Liver (tissue), 9 donors: Measurements from ENCODE around the gene GTPBP10. TPM values are rescaled to one million over a fixed set of nuclear protein-coding genes. Genes with fewer than 3 reads are reported as not detected.

Experiments used
- DNase-seq: peaks from one replicate; pipeline ENCODE4 v3.0.0-alpha.2; 2017; ENCODE audit warnings: low spot score
- H3K27ac ChIP-seq, 2 donors: one replicate each; pipeline ENCODE4 v1.7.0; 2013; ENCODE audit warnings: inconsistent platforms in 2 of 2, low read length in 2 of 2, control low read depth in 1 of 2, low read depth in 1 of 2, mild to moderate bottlenecking in 1 of 2
- H3K27me3 ChIP-seq, 4 donors: one replicate each; pipeline versions ENCODE4 v1.6.1 to v1.7.0; 2013; ENCODE audit warnings: low read length in 3 of 4, inconsistent platforms in 1 of 4, mild to moderate bottlenecking in 1 of 4, moderate library complexity in 1 of 4; ENCODE audit not compliant: control insufficient read depth in 4 of 4, insufficient read depth in 4 of 4
- H3K36me3 ChIP-seq, 4 donors: one replicate each; pipeline versions ENCODE4 v1.6.1 to v1.7.0; 2013; ENCODE audit warnings: low read length in 3 of 4, mild to moderate bottlenecking in 3 of 4, low read depth in 1 of 4, moderate library complexity in 1 of 4; ENCODE audit not compliant: control insufficient read depth in 4 of 4, insufficient read depth in 3 of 4
- H3K4me1 ChIP-seq, 4 donors: one replicate each; pipeline versions ENCODE4 v1.6.1 to v1.7.0; 2013; ENCODE audit warnings: low read length in 3 of 4, mild to moderate bottlenecking in 3 of 4, moderate library complexity in 1 of 4; ENCODE audit not compliant: control insufficient read depth in 4 of 4, insufficient read depth in 4 of 4
- H3K4me3 ChIP-seq, 3 donors: one replicate each; pipeline versions ENCODE4 v1.6.1 to v1.7.0; 2013; ENCODE audit warnings: low read length in 3 of 3, control low read depth in 1 of 3, low read depth in 1 of 3, mild to moderate bottlenecking in 1 of 3
- H3K9ac ChIP-seq, 2 donors: one replicate each; pipeline ENCODE4 v1.7.0; 2013; ENCODE audit warnings: low read length in 2 of 2, mild to moderate bottlenecking in 2 of 2, moderate library complexity in 2 of 2, control low read depth in 1 of 2, low read depth in 1 of 2
- H3K9me3 ChIP-seq, 4 donors: one replicate each; pipeline versions ENCODE4 v1.6.1 to v1.7.0; 2013; ENCODE audit warnings: low read length in 3 of 4; ENCODE audit not compliant: control insufficient read depth in 4 of 4
- EGR1 ChIP-seq, 2 donors: IDR thresholded peaks; 2 replicates each; pipeline ENCODE4 v1.6.1; 2016 to 2018; ENCODE audit warnings: antibody characterized with exemption in 2 of 2, low read depth in 2 of 2
- FOXA1 ChIP-seq: IDR thresholded peaks from 2 replicates; pipeline ENCODE4 v1.6.1; 2016; ENCODE audit warnings: antibody characterized with exemption
- FOXA2 ChIP-seq: IDR thresholded peaks from 2 replicates; pipeline ENCODE4 v1.6.1; 2016; ENCODE audit warnings: antibody characterized with exemption
- GABPA ChIP-seq, 2 donors: IDR thresholded peaks in 1 of 2; conservative IDR thresholded peaks in 1 of 2; 2 replicates each; pipeline ENCODE4 v1.6.1; 2016; ENCODE audit warnings: antibody characterized with exemption in 2 of 2, mild to moderate bottlenecking in 1 of 2, moderate library complexity in 1 of 2
- HNF4A ChIP-seq, 2 donors: conservative IDR thresholded peaks; 2 replicates each; pipeline ENCODE4 v1.6.1; 2016; ENCODE audit warnings: antibody characterized with exemption in 2 of 2, mild to moderate bottlenecking in 2 of 2
- HNF4G ChIP-seq: IDR thresholded peaks from 2 replicates; pipeline ENCODE4 v1.6.1; 2016; ENCODE audit warnings: antibody characterized with exemption
- JUND ChIP-seq, 2 donors: IDR thresholded peaks; 2 replicates each; pipeline ENCODE4 v1.6.1; 2016; ENCODE audit warnings: antibody characterized with exemption in 2 of 2
- NR2F2 ChIP-seq: IDR thresholded peaks from 2 replicates; pipeline ENCODE4 v1.6.1; 2016; ENCODE audit warnings: antibody characterized with exemption
- RAD21 ChIP-seq, 2 donors: IDR thresholded peaks; 2 replicates each; pipeline ENCODE4 v1.6.1; 2016; ENCODE audit warnings: antibody characterized with exemption in 2 of 2, mild to moderate bottlenecking in 2 of 2
- RXRA ChIP-seq, 2 donors: IDR thresholded peaks; 2 replicates each; pipeline ENCODE4 v1.6.1; 2017 to 2018; ENCODE audit warnings: antibody characterized with exemption in 2 of 2, mild to moderate bottlenecking in 1 of 2
- SP1 ChIP-seq: IDR thresholded peaks from 2 replicates; pipeline ENCODE4 v1.6.1; 2018; ENCODE audit warnings: antibody characterized with exemption, mild to moderate bottlenecking
- TAF1 ChIP-seq: conservative IDR thresholded peaks from 2 replicates; pipeline ENCODE4 v1.6.1; 2016; ENCODE audit warnings: antibody characterized with exemption, mild to moderate bottlenecking
- YY1 ChIP-seq: IDR thresholded peaks from 2 replicates; pipeline ENCODE4 v1.6.1; 2016; ENCODE audit warnings: antibody characterized with exemption, mild to moderate bottlenecking
- WGBS: extraction: QIAGEN DNeasy Blood & Tissue Kit; methylation state at CpG from one replicate; pipeline ENCODE4 v1.1.7; 2013; 5-methylcytosine and 5-hydroxymethylcytosine counted together
- polyA plus RNA-seq, 2 donors: library from polyadenylated mRNA; stranded (reverse) in 1 of 2; unstranded in 1 of 2; fragments of 200-250 nt in 1 of 2; fragments of >200 nt in 1 of 2; fragmentation: Nextera tagmentation in 1 of 2; extraction: Ambion mirVana in 1 of 2; gene quantifications; one replicate each; pipeline versions ENCODE4 v1.2.1 to v1.2.3, GENCODE V29; 2013 to 2015
- total RNA-seq, 2 donors: library from RNA; depleted of rRNA; stranded (reverse); fragments of >200 nt; gene quantifications; one replicate each; pipeline ENCODE4 v1.2.3, GENCODE V29; 2014
- TF ChIP-seq, protein P1 (sequence below): IDR thresholded peaks from 2 replicates; pipeline ENCODE4 v1.6.1; 2016; ENCODE audit warnings: antibody characterized with exemption
- TF ChIP-seq, protein P2 (sequence below): IDR thresholded peaks from 2 replicates; pipeline ENCODE4 v1.6.1; 2016; ENCODE audit warnings: antibody characterized with exemption, mild to moderate bottlenecking
- TF ChIP-seq, protein P3 (sequence below): fragments of 150-350 bp; IDR thresholded peaks from 2 replicates; pipeline ENCODE4 v1.5.1; 2017; ENCODE audit warnings: improper control_type of control experiment, low read depth, low read length; ENCODE audit not compliant: missing input control
- TF ChIP-seq, protein P4 (sequence below): IDR thresholded peaks from 2 replicates; pipeline ENCODE4 v1.6.1; 2016; ENCODE audit warnings: antibody characterized with exemption
- TF ChIP-seq, protein P5 (sequence below): IDR thresholded peaks from 2 replicates; pipeline ENCODE4 v1.6.1; 2016; ENCODE audit warnings: antibody characterized with exemption
- donor health status: healthy.
- donor health status: healthy.
- donor health status: healthy.
- donor health status: healthy.
- donor health status: healthy.

GTPBP10 gene
- total and polyA plus RNA-seq, 4 donors, result 6.5 to 18.9 (median 12.2) TPM

DNA sequence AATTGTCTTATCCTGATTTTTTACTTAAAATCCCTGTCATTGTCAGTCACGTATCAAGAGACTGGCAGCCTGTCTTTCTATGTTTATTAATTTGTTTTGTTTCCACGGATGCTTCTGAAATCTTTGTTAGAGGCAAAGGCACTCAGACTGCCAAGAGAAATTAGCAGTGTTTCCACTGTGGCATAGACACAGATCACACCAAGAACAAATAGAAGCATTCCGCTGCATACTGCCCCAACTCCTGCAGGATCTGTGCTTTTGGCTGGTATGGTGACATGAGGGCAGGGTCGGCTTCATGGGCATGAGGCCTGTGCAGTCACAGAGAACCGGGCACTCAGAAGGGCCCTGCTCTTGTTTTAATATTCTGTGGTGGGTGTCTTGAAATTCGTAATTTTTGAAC lies 75.1 kb downstream of the GTPBP10 start:
- no peak overlapping the region for H3K4me3 ChIP-seq
- no peak overlapping the region for H3K27ac ChIP-seq
- H3K27me3 ChIP-seq, result no peaks in the 10 kb centered on the region
- H3K4me1 ChIP-seq, result no peaks in the 10 kb centered on the region
- DNase-seq, result no peak
- TF ChIP-seq, protein P1, sequence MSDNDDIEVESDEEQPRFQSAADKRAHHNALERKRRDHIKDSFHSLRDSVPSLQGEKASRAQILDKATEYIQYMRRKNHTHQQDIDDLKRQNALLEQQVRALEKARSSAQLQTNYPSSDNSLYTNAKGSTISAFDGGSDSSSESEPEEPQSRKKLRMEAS, result no peak
- TF ChIP-seq, protein P2, sequence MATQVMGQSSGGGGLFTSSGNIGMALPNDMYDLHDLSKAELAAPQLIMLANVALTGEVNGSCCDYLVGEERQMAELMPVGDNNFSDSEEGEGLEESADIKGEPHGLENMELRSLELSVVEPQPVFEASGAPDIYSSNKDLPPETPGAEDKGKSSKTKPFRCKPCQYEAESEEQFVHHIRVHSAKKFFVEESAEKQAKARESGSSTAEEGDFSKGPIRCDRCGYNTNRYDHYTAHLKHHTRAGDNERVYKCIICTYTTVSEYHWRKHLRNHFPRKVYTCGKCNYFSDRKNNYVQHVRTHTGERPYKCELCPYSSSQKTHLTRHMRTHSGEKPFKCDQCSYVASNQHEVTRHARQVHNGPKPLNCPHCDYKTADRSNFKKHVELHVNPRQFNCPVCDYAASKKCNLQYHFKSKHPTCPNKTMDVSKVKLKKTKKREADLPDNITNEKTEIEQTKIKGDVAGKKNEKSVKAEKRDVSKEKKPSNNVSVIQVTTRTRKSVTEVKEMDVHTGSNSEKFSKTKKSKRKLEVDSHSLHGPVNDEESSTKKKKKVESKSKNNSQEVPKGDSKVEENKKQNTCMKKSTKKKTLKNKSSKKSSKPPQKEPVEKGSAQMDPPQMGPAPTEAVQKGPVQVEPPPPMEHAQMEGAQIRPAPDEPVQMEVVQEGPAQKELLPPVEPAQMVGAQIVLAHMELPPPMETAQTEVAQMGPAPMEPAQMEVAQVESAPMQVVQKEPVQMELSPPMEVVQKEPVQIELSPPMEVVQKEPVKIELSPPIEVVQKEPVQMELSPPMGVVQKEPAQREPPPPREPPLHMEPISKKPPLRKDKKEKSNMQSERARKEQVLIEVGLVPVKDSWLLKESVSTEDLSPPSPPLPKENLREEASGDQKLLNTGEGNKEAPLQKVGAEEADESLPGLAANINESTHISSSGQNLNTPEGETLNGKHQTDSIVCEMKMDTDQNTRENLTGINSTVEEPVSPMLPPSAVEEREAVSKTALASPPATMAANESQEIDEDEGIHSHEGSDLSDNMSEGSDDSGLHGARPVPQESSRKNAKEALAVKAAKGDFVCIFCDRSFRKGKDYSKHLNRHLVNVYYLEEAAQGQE, result no peak
- TF ChIP-seq RAD21 (IDR thresholded peaks at IDR 0.05) (no peak), HNF4G (no peak), TAF1 (no peak), EGR1 (IDR thresholded peaks at IDR 0.05; ENCODE audit: low read depth in 2 of 2) (no peak), YY1 (no peak), FOXA1 (no peak)
- TF ChIP-seq, protein P3, sequence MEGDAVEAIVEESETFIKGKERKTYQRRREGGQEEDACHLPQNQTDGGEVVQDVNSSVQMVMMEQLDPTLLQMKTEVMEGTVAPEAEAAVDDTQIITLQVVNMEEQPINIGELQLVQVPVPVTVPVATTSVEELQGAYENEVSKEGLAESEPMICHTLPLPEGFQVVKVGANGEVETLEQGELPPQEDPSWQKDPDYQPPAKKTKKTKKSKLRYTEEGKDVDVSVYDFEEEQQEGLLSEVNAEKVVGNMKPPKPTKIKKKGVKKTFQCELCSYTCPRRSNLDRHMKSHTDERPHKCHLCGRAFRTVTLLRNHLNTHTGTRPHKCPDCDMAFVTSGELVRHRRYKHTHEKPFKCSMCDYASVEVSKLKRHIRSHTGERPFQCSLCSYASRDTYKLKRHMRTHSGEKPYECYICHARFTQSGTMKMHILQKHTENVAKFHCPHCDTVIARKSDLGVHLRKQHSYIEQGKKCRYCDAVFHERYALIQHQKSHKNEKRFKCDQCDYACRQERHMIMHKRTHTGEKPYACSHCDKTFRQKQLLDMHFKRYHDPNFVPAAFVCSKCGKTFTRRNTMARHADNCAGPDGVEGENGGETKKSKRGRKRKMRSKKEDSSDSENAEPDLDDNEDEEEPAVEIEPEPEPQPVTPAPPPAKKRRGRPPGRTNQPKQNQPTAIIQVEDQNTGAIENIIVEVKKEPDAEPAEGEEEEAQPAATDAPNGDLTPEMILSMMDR, result no peak
- WGBS, result 84% methylated on average over 6 of the region's 6 CpGs
- H3K9ac ChIP-seq, result no peak overlapping the region
- no peaks in the 10 kb centered on the region for H3K9me3 ChIP-seq
- peaks cover 0 to under 1% (median 0%) of the 10 kb centered on the region in 4 donors for H3K36me3 ChIP-seq

DNA sequence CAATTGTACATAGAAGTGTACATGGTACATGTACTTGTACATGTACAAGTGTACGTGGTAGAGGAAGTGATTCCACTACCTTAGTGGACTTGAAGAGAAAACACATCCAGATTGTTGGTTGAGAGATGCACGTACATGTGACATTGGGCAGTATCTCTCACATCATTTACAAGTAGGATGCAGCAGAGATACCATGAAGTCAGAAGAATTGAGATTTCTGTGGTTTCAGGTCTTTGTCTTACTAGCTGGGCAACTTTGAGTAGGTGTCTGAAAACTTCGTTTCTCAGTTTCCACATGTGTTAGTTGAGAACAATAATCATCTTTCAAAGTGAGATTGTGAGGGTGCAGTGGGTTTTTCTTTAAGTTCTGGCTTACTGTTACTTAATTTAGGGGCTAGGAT lies 78.2 kb downstream of the GTPBP10 start:
- TF ChIP-seq, protein P1, result no peak
- TF ChIP-seq JUND (IDR thresholded peaks at IDR 0.05), result no peak
- TF ChIP-seq GABPA (IDR thresholded peaks at IDR 0.05 in 1 of 2, conservative IDR thresholded peaks at IDR 0.05 in 1 of 2), result no peak
- TF ChIP-seq SP1, result no peak
- TF ChIP-seq, protein P3, result no peak
- TF ChIP-seq TAF1, result no peak
- TF ChIP-seq, protein P4, sequence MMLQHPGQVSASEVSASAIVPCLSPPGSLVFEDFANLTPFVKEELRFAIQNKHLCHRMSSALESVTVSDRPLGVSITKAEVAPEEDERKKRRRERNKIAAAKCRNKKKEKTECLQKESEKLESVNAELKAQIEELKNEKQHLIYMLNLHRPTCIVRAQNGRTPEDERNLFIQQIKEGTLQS, result no peak
- TF ChIP-seq HNF4G, result no peak
- TF ChIP-seq, protein P5, sequence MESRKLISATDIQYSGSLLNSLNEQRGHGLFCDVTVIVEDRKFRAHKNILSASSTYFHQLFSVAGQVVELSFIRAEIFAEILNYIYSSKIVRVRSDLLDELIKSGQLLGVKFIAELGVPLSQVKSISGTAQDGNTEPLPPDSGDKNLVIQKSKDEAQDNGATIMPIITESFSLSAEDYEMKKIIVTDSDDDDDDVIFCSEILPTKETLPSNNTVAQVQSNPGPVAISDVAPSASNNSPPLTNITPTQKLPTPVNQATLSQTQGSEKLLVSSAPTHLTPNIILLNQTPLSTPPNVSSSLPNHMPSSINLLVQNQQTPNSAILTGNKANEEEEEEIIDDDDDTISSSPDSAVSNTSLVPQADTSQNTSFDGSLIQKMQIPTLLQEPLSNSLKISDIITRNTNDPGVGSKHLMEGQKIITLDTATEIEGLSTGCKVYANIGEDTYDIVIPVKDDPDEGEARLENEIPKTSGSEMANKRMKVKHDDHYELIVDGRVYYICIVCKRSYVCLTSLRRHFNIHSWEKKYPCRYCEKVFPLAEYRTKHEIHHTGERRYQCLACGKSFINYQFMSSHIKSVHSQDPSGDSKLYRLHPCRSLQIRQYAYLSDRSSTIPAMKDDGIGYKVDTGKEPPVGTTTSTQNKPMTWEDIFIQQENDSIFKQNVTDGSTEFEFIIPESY, result no peak
- no peak for TF ChIP-seq YY1
- no peak for TF ChIP-seq RXRA (IDR thresholded peaks at IDR 0.05)
- no peak for TF ChIP-seq FOXA2
- no peak for TF ChIP-seq RAD21 (IDR thresholded peaks at IDR 0.05)
- TF ChIP-seq FOXA1, result no peak
- TF ChIP-seq HNF4A (conservative IDR thresholded peaks at IDR 0.05), result no peak
- no peak for TF ChIP-seq EGR1 (IDR thresholded peaks at IDR 0.05; ENCODE audit: low read depth in 2 of 2)
- no peak for TF ChIP-seq NR2F2
- TF ChIP-seq, protein P2, result no peak
- no peak overlapping the region for H3K4me3 ChIP-seq
- DNase-seq, result no peak
- no peaks in the 10 kb centered on the region for H3K4me1 ChIP-seq
- no peak overlapping the region for H3K9ac ChIP-seq
- no peaks in the 10 kb centered on the region for H3K27me3 ChIP-seq
- WGBS, result 77% methylated on average over 3 of the region's 3 CpGs
- no peaks in the 10 kb centered on the region for H3K9me3 ChIP-seq
- H3K36me3 ChIP-seq, result no peaks in the 10 kb centered on the region
- no peak overlapping the region for H3K27ac ChIP-seq
